Ovary (tissue), 3 donors: Measurements from ENCODE around the gene ATRN.

Source experiments
- EP300 ChIP-seq: sonication (generic); formaldehyde crosslinking; IDR thresholded peaks from one replicate; pipeline ENCODE4 v1.6.1; 2017; ENCODE audit warnings: antibody characterized with exemption
- POLR2A ChIP-seq: fragments of 450-650 bp; IDR thresholded peaks from one replicate; pipeline ENCODE4 v1.6.1; 2017; ENCODE audit warnings: antibody characterized with exemption, mild to moderate bottlenecking, moderate library complexity
- TF ChIP-seq, protein P1 (sequence below), 3 donors: fragments of 450-650 bp in 2 of 3; fragments of 200-600 bp in 1 of 3; IDR thresholded peaks; one replicate each; pipeline versions ENCODE4 v1.5.1 to v1.8.0; 2016 to 2022; ENCODE audit warnings: antibody characterized with exemption in 3 of 3, mild to moderate bottlenecking in 1 of 3
- donor health status: DM: no; HTN: no; CAD: no.

GRCh38 chr20:3655131-3655405, 184.2 kb downstream of the ATRN start:
- TF ChIP-seq, protein P1, sequence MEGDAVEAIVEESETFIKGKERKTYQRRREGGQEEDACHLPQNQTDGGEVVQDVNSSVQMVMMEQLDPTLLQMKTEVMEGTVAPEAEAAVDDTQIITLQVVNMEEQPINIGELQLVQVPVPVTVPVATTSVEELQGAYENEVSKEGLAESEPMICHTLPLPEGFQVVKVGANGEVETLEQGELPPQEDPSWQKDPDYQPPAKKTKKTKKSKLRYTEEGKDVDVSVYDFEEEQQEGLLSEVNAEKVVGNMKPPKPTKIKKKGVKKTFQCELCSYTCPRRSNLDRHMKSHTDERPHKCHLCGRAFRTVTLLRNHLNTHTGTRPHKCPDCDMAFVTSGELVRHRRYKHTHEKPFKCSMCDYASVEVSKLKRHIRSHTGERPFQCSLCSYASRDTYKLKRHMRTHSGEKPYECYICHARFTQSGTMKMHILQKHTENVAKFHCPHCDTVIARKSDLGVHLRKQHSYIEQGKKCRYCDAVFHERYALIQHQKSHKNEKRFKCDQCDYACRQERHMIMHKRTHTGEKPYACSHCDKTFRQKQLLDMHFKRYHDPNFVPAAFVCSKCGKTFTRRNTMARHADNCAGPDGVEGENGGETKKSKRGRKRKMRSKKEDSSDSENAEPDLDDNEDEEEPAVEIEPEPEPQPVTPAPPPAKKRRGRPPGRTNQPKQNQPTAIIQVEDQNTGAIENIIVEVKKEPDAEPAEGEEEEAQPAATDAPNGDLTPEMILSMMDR (IDR thresholded peaks at IDR 0.05) = no peak
- TF ChIP-seq POLR2A (no peak), EP300 (no peak)
